Measurements from ENCODE around the gene RPH3AL. TPM values are rescaled to one million over a fixed set of nuclear protein-coding genes. Genes with fewer than 3 reads are reported as not detected.
"Not testable (repeated sequence)": the region's sequence is repeated elsewhere in the genome, so short reads cannot be mapped to it uniquely, and the experiment has no call there.

The RPH3AL gene
- total RNA-seq, 1 donor from 2014 or later = 3.5 TPM

GRCh38 chr17:322006-322780 is 30.4 kb downstream of the RPH3AL start:
- Mint-ChIP-seq H3K36me3 (ENCODE audit: low read depth) (no peaks in the 10 kb centered on the region), H3K27ac (no peak overlapping the region), H3K4me3 (ENCODE audit: low read depth) (no peak overlapping the region), H3K27me3 (ENCODE audit: low read depth) (no peaks in the 10 kb centered on the region), H3K9me3 (peaks cover 13% of the 10 kb centered on the region), H3K4me1 (ENCODE audit: low read depth) (no peaks in the 10 kb centered on the region)
- intact Hi-C loops (cut with micrococcal nuclease) = no loop called here
- no peak for DNase-seq (ENCODE audit: low spot score)

DNA sequence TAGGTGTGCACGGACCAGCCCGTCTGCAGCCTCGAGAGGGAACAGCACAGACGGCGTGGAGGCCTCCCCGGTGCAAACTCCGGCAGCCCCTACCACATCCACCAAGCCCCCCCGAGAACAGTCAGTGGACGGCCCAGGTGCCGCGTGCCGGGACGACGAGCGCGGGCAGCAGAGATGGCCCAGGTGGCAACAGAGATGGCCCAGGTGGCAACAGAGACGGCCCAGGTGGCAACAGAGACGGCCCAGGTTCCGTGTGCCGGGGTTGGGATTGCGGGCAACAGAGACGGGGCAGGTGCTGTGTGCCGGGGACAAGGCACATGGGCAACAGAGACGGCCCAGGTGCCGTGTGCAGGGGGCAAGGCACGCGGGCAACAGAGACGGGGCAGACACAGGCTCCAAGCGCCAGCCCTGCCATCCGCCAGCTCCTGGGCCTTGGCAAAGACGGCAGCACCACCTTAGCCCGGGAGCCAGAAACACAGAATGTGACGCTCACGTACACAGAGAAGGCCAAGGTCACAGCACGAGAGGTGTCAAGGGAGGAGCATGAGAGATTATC is 31.1 kb downstream of the RPH3AL start:
- Mint-ChIP-seq H3K4me3 (ENCODE audit: low read depth) (no peak overlapping the region), H3K27ac (no peak overlapping the region), H3K36me3 (ENCODE audit: low read depth) (no peaks in the 10 kb centered on the region), H3K27me3 (ENCODE audit: low read depth) (no peaks in the 10 kb centered on the region), H3K4me1 (ENCODE audit: low read depth) (no peaks in the 10 kb centered on the region), H3K9me3 (peaks cover 20% of the 10 kb centered on the region)
- intact Hi-C loops (cut with micrococcal nuclease) = no loop called here
- no peak for DNase-seq (ENCODE audit: low spot score)

GRCh38 chr17:320809-321385 is 31.7 kb downstream of the RPH3AL start:
- intact Hi-C loops (cut with micrococcal nuclease) = no loop called here
- Mint-ChIP-seq H3K27ac (no peak overlapping the region), H3K36me3 (ENCODE audit: low read depth) (no peaks in the 10 kb centered on the region), H3K4me1 (ENCODE audit: low read depth) (no peaks in the 10 kb centered on the region), H3K9me3 (peaks cover 26% of the 10 kb centered on the region), H3K4me3 (ENCODE audit: low read depth) (no peak overlapping the region), H3K27me3 (ENCODE audit: low read depth) (no peaks in the 10 kb centered on the region)
- DNase-seq (ENCODE audit: low spot score) = no peak

DNA sequence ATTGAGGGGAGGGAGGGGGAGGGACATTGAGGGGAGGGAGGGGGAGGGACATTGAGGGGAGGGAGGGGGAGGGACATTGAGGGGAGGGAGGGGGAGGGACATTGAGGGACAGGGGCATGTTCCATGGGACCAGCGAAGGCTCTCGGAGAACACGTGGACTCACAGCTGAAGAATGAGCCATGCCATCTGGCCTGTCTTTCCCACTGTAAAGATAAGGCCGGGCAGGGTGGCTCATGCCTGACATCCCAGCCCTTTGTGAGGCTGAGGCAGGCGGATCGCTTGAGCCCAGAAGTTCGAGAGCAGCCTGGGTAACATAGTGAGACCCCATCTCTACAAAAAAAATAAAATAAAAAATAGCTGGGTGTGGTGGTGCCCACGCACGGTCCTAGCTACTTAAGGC is 32.5 kb downstream of the RPH3AL start:
- no peaks in the 10 kb centered on the region for H3K27me3 Mint-ChIP-seq (ENCODE audit: low read depth)
- intact Hi-C loops (cut with micrococcal nuclease) = no loop called here
- no peaks in the 10 kb centered on the region for H3K4me1 Mint-ChIP-seq (ENCODE audit: low read depth)
- H3K9me3 Mint-ChIP-seq = peaks cover 33% of the 10 kb centered on the region
- H3K36me3 Mint-ChIP-seq (ENCODE audit: low read depth) = no peaks in the 10 kb centered on the region
- no peak overlapping the region for H3K4me3 Mint-ChIP-seq (ENCODE audit: low read depth)
- no peak for DNase-seq (ENCODE audit: low spot score)
- no peak overlapping the region for H3K27ac Mint-ChIP-seq

- no peak for DNase-seq (ENCODE audit: low spot score)
- intact Hi-C loops (cut with micrococcal nuclease) = no loop called here
- no peaks in the 10 kb centered on the region for H3K4me1 Mint-ChIP-seq (ENCODE audit: low read depth)
- H3K27me3 Mint-ChIP-seq (ENCODE audit: low read depth) = no peaks in the 10 kb centered on the region
- no peak overlapping the region for H3K4me3 Mint-ChIP-seq (ENCODE audit: low read depth)
- H3K27ac Mint-ChIP-seq = no peak overlapping the region
- H3K9me3 Mint-ChIP-seq = peaks cover 42% of the 10 kb centered on the region
- no peaks in the 10 kb centered on the region for H3K36me3 Mint-ChIP-seq (ENCODE audit: low read depth)
These were observed 33.3 kb downstream of the RPH3AL start for GRCh38 chr17:319266-319665.

- H3K36me3 Mint-ChIP-seq (ENCODE audit: low read depth); intact Hi-C loops (cut with micrococcal nuclease): not testable (repeated sequence)
These were observed 35.5 kb downstream of the RPH3AL start for GRCh38 chr17:317070-317469.

DNA sequence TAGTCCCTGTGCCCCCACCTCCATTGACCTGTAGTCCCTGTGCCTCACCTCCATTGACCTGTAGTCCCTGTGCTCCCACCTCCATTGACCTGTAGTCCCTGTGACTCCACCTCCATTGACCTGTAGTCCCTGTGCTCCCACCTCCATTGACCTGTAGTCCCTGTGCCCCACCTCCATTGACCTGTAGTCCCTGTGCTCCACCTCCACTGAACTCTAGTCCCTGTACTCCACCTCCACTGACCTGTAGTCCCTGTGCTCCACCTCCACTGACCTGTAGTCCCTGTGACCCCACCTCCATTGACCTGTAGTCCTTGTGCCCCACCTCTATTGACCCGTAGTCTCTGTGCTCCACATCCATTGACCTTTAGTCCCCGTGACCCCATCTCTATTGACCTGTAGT is 37.2 kb downstream of the RPH3AL start:
- H3K36me3 Mint-ChIP-seq (ENCODE audit: low read depth); H3K4me3 Mint-ChIP-seq (ENCODE audit: low read depth); H3K27ac Mint-ChIP-seq; intact Hi-C loops (cut with micrococcal nuclease); DNase-seq (ENCODE audit: low spot score); H3K27me3 Mint-ChIP-seq (ENCODE audit: low read depth); H3K4me1 Mint-ChIP-seq (ENCODE audit: low read depth): not testable (repeated sequence)
- peaks cover 42% of the 10 kb centered on the region for H3K9me3 Mint-ChIP-seq

More at GRCh38 chr17:317070-317469, 35.5 kb downstream of the RPH3AL start:
- H3K4me3 Mint-ChIP-seq (ENCODE audit: low read depth); H3K27me3 Mint-ChIP-seq (ENCODE audit: low read depth); DNase-seq (ENCODE audit: low spot score); H3K4me1 Mint-ChIP-seq (ENCODE audit: low read depth); H3K27ac Mint-ChIP-seq: not testable (repeated sequence)
- peaks cover 42% of the 10 kb centered on the region for H3K9me3 Mint-ChIP-seq

- DNase-seq (ENCODE audit: low spot score); H3K27me3 Mint-ChIP-seq (ENCODE audit: low read depth); H3K4me1 Mint-ChIP-seq (ENCODE audit: low read depth); H3K4me3 Mint-ChIP-seq (ENCODE audit: low read depth); intact Hi-C loops (cut with micrococcal nuclease); H3K36me3 Mint-ChIP-seq (ENCODE audit: low read depth); H3K27ac Mint-ChIP-seq: not testable (repeated sequence)
- peaks cover 42% of the 10 kb centered on the region for H3K9me3 Mint-ChIP-seq
These were observed 38.0 kb downstream of the RPH3AL start for GRCh38 chr17:314614-314944.

DNA sequence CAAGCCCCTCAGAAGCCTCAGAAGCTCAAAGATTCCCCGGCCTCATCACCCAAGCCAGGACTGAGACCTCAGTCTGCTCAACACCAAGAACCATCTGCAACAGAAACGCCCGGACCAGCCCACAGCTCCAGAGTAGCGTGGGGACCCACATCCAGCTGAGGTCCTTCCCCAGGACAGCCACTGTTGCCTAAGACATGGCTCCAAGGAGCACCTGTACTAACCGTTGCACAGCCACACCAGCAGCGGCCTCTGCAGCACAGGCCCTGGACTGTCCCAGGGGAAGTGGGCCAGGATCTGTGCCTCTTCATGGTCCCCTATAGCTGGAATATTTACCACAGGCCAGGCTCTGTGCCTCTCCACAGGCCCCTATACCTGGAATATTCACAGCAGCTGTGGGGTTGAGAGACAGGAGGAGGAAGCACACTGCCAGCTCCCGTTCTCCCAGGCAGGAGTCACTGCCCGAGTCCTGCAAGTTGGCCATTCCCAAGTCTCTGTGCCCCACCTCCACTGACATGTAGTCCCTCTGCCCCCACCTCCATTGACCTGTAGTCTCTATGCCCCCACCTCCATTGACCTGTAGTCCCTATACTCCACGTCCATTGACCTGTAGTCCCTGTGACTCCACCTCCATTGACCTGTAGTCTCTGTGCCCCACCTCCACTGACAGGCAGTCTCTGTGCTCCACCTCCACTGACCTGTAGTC is 38.5 kb downstream of the RPH3AL start:
- intact Hi-C loops (cut with micrococcal nuclease) = no loop called here
- peaks cover 42% of the 10 kb centered on the region for H3K9me3 Mint-ChIP-seq
- H3K27ac Mint-ChIP-seq = no peak overlapping the region
- no peak overlapping the region for H3K4me3 Mint-ChIP-seq (ENCODE audit: low read depth)
- no peaks in the 10 kb centered on the region for H3K4me1 Mint-ChIP-seq (ENCODE audit: low read depth)
- H3K27me3 Mint-ChIP-seq (ENCODE audit: low read depth) = no peaks in the 10 kb centered on the region
- H3K36me3 Mint-ChIP-seq (ENCODE audit: low read depth) = no peaks in the 10 kb centered on the region
- DNase-seq (ENCODE audit: low spot score) = no peak

DNA sequence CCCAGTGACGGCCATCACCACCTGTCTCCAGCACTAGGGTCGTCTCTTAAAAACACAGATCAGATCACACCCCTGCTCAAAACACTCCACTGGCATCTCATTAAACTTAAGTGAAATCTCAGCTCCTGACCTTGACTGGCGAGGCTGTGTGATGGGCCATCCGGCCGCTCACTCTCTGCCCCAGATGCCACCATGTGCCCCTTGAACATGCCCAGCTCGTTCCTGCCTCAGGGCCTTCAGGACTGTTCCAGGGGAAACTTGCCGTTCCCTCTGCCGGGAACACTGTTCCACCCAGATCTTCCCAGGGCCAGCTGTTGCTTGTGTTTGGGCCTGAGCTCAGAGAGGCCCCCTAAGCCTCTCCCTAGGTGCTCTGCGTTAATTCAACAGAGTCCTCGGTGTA is 39.4 kb downstream of the RPH3AL start:
- Mint-ChIP-seq H3K27ac (no peak overlapping the region), H3K9me3 (peaks cover 37% of the 10 kb centered on the region), H3K4me3 (ENCODE audit: low read depth) (no peak overlapping the region), H3K4me1 (ENCODE audit: low read depth) (no peaks in the 10 kb centered on the region), H3K36me3 (ENCODE audit: low read depth) (no peaks in the 10 kb centered on the region), H3K27me3 (ENCODE audit: low read depth) (no peaks in the 10 kb centered on the region)
- no peak for DNase-seq (ENCODE audit: low spot score)
- intact Hi-C loops (cut with micrococcal nuclease) = no loop called here

DNA sequence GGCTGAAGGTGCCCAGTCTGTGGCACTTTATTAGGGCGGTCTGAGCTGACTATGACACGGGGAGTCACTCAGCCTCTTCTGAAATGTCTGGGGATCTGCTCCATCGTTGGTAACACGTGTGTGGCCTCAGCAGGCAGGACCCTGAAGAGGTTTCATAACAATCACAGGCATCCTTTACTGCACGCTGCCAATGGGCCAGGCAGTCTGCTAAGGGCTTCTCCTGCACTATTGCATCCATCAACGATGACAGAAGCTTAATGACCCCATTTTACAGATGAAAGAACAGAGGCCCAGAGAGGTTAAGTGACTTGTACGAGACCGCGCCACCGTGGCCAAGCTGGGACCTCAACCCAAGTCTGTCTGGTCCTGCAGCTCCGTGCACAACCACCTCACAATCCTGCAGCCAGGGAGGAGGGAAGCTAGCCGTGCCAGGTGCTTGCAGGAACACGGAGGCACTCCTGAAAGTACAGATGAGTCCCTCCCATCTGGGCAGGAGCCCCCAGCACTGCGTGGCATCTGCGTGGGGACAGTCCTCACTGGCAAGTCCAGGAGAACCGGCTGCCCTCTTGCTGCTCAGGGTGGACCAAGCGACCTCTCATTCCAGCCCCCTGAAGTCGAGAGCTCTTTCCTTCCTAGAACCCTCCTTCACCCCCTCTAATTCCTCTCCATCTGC is 40.0 kb downstream of the RPH3AL start:
- Mint-ChIP-seq H3K36me3 (ENCODE audit: low read depth) (no peaks in the 10 kb centered on the region), H3K9me3 (peaks cover 32% of the 10 kb centered on the region), H3K4me3 (ENCODE audit: low read depth) (no peak overlapping the region), H3K4me1 (ENCODE audit: low read depth) (no peaks in the 10 kb centered on the region), H3K27ac (no peak overlapping the region), H3K27me3 (ENCODE audit: low read depth) (no peaks in the 10 kb centered on the region)
- intact Hi-C loops (cut with micrococcal nuclease) = no loop called here
- no peak for DNase-seq (ENCODE audit: low spot score)

- peaks cover 20% of the 10 kb centered on the region for H3K9me3 Mint-ChIP-seq
- no peak for DNase-seq (ENCODE audit: low spot score)
- intact Hi-C loops (cut with micrococcal nuclease) = no loop called here
- no peaks in the 10 kb centered on the region for H3K4me1 Mint-ChIP-seq (ENCODE audit: low read depth)
- H3K27me3 Mint-ChIP-seq (ENCODE audit: low read depth) = no peaks in the 10 kb centered on the region
- H3K4me3 Mint-ChIP-seq (ENCODE audit: low read depth) = no peak overlapping the region
- no peak overlapping the region for H3K27ac Mint-ChIP-seq
- no peaks in the 10 kb centered on the region for H3K36me3 Mint-ChIP-seq (ENCODE audit: low read depth)
These were observed 41.4 kb downstream of the RPH3AL start for GRCh38 chr17:311119-311782.

Data from activated T-helper 2 cell treated with anti-CD3 and anti-CD28 coated beads, Interferon-gamma antibody, Interleukin-2, Interleukin-4, amounts not matched to agents 10 μg/mL and 5 μg/mL and 100 μg/mL, durations not matched to agents 14 hours and 24 hours and 36 hours (primary cell).